HL-60 (cell line): ENCODE measurements around the gene MAP4K4.

Source experiments
- GABPA ChIP-seq: IDR thresholded peaks from 2 replicates; pipeline ENCODE4 v1.6.1; 2012; ENCODE audit warnings: low read depth
- TF ChIP-seq, protein P1 (sequence below): IDR thresholded peaks from one replicate; pipeline ENCODE4 v1.5.1; 2011; ENCODE audit warnings: low read length, control low read depth, inconsistent platforms; ENCODE audit not compliant: insufficient read depth

DNA sequence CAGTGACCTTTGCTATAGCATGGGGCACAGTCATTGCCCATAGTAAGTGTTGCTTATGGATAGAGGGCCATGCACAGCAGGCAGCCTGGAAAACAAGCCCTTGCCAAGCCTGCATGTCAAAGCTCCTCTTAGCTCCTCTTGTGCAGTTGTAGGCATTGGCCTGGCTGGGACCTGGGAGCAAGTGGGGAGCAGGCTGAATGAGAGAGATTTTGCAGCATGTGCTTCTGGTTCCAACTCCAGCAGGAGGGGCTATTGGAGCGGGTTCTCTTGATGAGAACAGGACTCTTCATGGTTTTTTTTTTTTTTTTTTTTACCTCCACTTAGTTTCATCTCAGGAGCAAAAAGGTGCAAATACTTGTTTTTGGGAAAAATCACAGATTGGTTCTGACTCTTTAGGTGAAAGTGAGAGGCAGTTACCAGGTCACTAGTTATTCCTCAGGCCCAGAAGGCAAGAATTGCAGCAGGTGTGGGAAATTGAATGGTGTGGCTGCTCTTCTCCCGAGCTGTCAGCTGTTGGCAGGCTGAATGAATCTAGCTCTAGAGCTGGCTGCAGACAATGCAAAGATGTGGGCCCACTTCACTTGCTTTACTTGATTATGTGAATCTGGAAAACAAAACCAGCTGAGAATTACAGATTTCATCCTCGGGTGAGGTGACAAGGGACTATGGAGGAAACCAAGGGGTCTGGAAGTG is 95.9 kb downstream of the MAP4K4 start:
- TF ChIP-seq, protein P1, sequence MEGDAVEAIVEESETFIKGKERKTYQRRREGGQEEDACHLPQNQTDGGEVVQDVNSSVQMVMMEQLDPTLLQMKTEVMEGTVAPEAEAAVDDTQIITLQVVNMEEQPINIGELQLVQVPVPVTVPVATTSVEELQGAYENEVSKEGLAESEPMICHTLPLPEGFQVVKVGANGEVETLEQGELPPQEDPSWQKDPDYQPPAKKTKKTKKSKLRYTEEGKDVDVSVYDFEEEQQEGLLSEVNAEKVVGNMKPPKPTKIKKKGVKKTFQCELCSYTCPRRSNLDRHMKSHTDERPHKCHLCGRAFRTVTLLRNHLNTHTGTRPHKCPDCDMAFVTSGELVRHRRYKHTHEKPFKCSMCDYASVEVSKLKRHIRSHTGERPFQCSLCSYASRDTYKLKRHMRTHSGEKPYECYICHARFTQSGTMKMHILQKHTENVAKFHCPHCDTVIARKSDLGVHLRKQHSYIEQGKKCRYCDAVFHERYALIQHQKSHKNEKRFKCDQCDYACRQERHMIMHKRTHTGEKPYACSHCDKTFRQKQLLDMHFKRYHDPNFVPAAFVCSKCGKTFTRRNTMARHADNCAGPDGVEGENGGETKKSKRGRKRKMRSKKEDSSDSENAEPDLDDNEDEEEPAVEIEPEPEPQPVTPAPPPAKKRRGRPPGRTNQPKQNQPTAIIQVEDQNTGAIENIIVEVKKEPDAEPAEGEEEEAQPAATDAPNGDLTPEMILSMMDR, result no peak
- TF ChIP-seq GABPA, result no peak
